ENCODE data around the gene LYST.
"Not testable (repeated sequence)": the region's sequence is repeated elsewhere in the genome, so short reads cannot be mapped to it uniquely, and the experiment has no call there.

Gene LYST, protein sequence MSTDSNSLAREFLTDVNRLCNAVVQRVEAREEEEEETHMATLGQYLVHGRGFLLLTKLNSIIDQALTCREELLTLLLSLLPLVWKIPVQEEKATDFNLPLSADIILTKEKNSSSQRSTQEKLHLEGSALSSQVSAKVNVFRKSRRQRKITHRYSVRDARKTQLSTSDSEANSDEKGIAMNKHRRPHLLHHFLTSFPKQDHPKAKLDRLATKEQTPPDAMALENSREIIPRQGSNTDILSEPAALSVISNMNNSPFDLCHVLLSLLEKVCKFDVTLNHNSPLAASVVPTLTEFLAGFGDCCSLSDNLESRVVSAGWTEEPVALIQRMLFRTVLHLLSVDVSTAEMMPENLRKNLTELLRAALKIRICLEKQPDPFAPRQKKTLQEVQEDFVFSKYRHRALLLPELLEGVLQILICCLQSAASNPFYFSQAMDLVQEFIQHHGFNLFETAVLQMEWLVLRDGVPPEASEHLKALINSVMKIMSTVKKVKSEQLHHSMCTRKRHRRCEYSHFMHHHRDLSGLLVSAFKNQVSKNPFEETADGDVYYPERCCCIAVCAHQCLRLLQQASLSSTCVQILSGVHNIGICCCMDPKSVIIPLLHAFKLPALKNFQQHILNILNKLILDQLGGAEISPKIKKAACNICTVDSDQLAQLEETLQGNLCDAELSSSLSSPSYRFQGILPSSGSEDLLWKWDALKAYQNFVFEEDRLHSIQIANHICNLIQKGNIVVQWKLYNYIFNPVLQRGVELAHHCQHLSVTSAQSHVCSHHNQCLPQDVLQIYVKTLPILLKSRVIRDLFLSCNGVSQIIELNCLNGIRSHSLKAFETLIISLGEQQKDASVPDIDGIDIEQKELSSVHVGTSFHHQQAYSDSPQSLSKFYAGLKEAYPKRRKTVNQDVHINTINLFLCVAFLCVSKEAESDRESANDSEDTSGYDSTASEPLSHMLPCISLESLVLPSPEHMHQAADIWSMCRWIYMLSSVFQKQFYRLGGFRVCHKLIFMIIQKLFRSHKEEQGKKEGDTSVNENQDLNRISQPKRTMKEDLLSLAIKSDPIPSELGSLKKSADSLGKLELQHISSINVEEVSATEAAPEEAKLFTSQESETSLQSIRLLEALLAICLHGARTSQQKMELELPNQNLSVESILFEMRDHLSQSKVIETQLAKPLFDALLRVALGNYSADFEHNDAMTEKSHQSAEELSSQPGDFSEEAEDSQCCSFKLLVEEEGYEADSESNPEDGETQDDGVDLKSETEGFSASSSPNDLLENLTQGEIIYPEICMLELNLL (N-terminal part only)

GRCh38 chr1:235866205-235866912 lies at the start of gene LYST:
Gene LYST, minus strand, starts transcription at chr1:235866906. Its CDS starts 36,489 bp downstream, at chr1:235830417.
- no peak for FAIRE-seq

DNA sequence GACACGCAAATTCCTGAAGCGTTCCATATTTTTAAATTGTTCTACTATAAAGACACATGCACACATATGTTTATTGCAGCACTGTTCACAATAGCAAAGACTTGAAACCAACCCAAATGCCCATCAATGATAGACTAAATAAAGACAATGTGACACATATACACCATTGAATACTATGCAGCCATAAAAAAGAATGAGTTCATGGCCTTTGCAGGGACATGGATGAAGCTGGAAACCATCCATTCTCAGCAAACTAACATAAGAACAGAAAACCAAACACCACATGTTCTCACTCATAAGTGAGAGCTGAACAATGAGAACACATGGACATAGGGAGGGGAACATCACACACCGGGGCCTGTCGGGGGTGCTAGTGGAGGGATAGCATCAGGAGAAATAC lies 48.8 kb upstream of the LYST start:
- not testable (repeated sequence) for FAIRE-seq

DNA sequence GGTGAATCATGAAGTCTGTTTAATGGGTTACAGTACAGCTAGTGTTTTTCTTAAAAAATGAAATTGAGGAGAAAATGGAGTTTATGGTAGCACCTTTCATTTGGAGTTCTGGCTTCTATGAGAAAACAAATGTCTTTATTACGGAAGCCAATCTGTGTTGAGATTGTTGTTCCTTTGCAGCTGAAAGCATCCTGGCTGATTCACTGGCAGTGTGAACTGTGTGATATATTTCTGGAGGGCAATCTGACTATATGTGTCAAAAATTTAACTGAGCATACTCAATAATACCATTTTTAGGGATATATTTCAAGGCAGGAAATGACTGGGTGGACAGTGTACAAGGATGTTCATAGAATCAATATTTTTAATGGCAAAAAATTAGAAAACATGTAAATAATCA lies 46.6 kb upstream of the LYST start:
- no peak for FAIRE-seq

DNA sequence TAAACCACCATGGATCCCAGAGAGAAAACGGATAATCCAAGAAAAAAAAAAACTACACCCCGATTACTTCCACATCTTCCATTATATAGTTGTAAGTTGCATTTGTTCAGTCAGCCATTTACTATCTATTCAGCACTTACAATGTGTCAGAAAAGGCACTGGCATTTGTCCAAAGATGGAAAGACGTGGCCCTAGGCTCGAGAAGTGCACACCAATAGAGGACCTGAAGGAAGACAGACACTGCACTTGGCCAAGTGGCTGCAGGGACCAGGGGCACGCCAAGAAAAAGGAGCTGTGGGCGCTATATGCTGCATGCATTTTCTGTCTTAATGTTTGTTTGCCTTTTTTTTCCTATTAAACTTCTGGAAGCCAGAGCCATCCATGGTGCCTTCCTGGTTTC lies 45.2 kb upstream of the LYST start:
- no peak for FAIRE-seq

- no peak for FAIRE-seq
These were observed 44.6 kb upstream of the LYST start for GRCh38 chr1:235911300-235911662.

GRCh38 chr1:235910357-235911299 lies 43.9 kb upstream of the LYST start:
- no peak for FAIRE-seq

- FAIRE-seq = no peak
These were observed 42.2 kb upstream of the LYST start for GRCh38 chr1:235908742-235909520.

DNA sequence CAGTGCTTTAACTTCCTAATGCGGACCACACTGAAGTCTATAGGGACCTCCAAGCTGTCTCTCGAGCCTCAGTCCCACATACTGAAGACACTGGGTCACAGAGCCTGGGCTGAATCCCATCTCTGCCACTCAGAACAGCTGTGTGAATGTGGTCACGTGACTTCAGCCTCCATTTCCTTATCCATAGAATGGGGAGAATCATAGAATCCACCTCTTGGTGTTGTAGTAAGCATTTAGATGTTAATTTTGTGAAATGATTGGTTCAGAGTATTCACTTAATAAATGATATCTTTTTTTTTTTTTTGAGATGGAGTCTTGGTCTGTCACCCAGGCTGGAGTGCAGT lies 41.2 kb upstream of the LYST start:
- no peak for FAIRE-seq

- FAIRE-seq = no peak
These were observed 40.6 kb upstream of the LYST start for GRCh38 chr1:235907187-235907896.

- no peak for FAIRE-seq
These were observed 39.7 kb upstream of the LYST start for GRCh38 chr1:235906436-235906835.

DNA sequence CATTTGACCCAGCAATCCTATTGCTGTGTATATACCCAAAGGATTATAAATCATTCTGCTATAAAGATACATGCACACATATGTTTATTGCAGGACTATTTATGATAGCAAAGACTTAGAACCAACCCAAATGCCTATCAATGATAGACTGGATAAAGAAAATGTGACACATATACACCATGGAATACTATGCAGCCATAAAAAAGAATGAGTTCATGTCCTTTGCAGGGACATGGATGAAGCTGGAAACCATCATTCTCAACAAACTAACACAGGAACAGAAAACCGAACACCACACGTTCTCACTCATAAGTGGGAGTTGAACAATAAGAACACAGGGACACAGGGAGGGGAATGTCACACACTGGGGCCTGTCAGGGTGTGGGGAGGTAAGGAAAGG lies 37.1 kb upstream of the LYST start:
- not testable (repeated sequence) for FAIRE-seq

GRCh38 chr1:235902677-235903542 lies 36.2 kb upstream of the LYST start:
- FAIRE-seq = no peak

- FAIRE-seq = no peak
These were observed 34.8 kb upstream of the LYST start for GRCh38 chr1:235901461-235901860.

GRCh38 chr1:235898126-235898525 lies 31.4 kb upstream of the LYST start:
- no peak for FAIRE-seq

DNA sequence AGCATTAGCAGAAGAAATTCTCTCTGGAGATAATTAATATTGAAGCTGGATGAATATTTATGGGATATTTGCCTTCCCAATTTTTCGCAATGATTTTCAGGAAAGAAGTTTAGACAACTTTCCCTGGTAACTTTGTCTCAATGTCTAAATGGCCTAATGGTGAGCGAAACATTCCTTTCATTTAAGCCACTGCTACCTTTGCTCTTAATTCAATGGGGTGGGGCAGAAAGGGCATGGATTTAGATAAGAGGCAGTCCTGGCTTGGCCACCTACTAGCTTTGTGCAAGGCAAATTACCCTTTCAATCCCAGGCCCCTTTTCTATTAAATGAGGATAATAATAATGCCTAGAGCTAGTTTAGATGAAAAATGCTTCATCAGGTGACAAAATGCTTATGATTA lies 27.1 kb upstream of the LYST start:
- no peak for FAIRE-seq

- FAIRE-seq = no peak
These were observed 26.2 kb upstream of the LYST start for GRCh38 chr1:235892734-235893413.

- no peak for FAIRE-seq
These were observed 25.5 kb upstream of the LYST start for GRCh38 chr1:235892202-235892601.

DNA sequence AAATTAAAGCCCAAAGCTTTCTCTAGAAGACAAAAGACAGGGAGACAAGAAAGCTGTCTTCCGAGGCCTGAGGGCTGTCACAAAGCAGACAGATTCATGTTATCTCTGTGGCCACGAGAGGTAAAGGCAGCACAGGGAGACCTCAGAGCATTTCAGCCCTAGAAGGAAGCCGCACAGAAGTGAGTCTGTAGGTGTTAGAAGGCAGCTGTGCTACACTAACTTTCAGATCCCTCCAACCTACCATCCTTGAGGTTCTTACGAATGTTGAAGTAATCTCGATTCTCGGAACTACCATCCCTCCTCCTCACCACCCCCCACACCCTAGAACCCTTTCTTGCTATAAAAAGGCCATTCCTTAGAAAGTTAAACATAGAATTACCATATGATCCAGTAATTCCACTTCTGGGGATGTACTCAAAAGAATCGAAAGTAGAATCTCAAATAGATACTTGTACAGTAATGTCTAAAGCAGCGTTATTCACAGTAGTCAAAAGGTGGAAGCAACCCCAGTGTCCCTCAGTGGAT lies 21.5 kb upstream of the LYST start:
- no peak for FAIRE-seq
